Urinary bladder (tissue), 4 donors: Measurements from ENCODE around the gene CTXND1. TPM values are rescaled to one million over a fixed set of nuclear protein-coding genes. Genes with fewer than 3 reads are reported as not detected.

ENCODE experiments used
- DNase-seq: peaks from one replicate; pipeline ENCODE4 v3.0.0-alpha.2; 2015; ENCODE audit errors: extremely low spot score
- H3K27ac ChIP-seq: one replicate; pipeline ENCODE4 v1.5.1; 2013; ENCODE audit warnings: low read depth, mild to moderate bottlenecking, moderate library complexity
- H3K36me3 ChIP-seq: one replicate; pipeline ENCODE4 v1.6.1; 2013; ENCODE audit warnings: mild to moderate bottlenecking, moderate library complexity; ENCODE audit not compliant: insufficient read depth
- H3K4me1 ChIP-seq: one replicate; pipeline ENCODE4 v1.6.1; 2013; ENCODE audit warnings: mild to moderate bottlenecking, moderate library complexity; ENCODE audit not compliant: insufficient read depth
- H3K4me3 ChIP-seq: one replicate; pipeline ENCODE4 v1.5.1; 2013; ENCODE audit warnings: low read depth, low read length
- WGBS: extraction: QIAGEN DNeasy Blood & Tissue Kit; methylation state at CpG from one replicate; pipeline ENCODE4 v1.1.7; 2013; 5-methylcytosine and 5-hydroxymethylcytosine counted together
- polyA plus RNA-seq: library from polyadenylated mRNA; stranded (reverse); fragments of 200-250 nt; gene quantifications from one replicate; pipeline ENCODE4 v1.2.3, GENCODE V29; 2013
- total RNA-seq: library from RNA; depleted of rRNA; stranded (reverse); fragments of >200 nt; gene quantifications from one replicate; pipeline ENCODE4 v1.2.3, GENCODE V29; 2014
- donor health status: healthy with polysubstance abuse.
- donor health status: healthy.

The CTXND1 gene
- total and polyA plus RNA-seq, 2 donors, result 0.42 to 0.79 TPM

- no peak overlapping the region for H3K4me3 ChIP-seq
- no peak for DNase-seq
- no peaks in the 10 kb centered on the region for H3K4me1 ChIP-seq
- 49% methylated on average over 1 of the region's 1 CpG for WGBS
- no peak overlapping the region for H3K27ac ChIP-seq
- H3K36me3 ChIP-seq, result no peaks in the 10 kb centered on the region
These were observed 40.0 kb downstream of the CTXND1 start for GRCh38 chr15:80211976-80212375.

DNA sequence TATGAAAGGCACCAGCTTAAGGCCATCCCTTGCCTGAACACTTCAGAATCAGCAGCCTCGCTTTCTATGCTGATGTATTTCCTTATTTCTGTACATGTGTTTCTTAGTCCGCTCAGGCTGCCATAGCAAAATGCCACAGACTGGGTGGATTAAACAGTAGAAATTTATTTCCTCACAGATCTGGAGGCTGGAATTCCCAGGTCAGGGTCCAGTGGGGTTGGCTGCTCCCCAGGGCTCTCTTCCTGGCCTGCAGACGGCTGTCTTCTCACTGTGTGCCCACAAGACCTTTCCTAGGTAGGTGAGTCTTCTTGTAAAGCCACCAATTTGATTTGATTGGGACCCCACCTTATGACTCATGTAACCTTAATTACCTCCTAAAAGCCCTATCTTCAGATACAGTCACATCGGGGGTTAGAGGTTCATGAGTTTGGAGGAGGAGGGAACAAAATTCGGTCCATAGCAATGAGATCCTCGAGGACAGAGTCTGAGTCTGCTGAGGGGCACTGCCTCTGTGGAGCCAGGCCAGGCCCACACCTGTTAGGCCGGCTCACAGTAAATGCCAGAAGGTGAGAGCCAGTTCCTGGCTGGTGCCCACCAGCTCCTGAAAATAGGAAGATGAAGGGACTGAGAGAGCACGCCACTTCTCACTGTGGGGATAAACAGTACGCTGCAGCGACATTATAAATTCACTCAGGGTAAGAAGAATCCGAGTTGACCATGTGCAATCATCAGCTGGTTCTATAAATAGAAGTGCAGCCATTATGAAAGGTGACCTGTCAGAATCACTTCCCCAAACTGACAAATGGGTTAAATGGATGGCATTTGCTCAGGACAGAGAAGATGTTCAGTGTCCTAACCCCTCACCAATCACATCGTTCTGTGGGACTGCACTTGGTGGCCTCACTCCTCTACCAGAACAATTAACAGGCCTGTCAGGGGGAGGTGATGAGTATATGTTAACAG, 41.1 kb downstream of the CTXND1 start:
- WGBS, result 69% methylated on average over 12 of the region's 12 CpGs
- H3K4me3 ChIP-seq, result no peak overlapping the region

DNA sequence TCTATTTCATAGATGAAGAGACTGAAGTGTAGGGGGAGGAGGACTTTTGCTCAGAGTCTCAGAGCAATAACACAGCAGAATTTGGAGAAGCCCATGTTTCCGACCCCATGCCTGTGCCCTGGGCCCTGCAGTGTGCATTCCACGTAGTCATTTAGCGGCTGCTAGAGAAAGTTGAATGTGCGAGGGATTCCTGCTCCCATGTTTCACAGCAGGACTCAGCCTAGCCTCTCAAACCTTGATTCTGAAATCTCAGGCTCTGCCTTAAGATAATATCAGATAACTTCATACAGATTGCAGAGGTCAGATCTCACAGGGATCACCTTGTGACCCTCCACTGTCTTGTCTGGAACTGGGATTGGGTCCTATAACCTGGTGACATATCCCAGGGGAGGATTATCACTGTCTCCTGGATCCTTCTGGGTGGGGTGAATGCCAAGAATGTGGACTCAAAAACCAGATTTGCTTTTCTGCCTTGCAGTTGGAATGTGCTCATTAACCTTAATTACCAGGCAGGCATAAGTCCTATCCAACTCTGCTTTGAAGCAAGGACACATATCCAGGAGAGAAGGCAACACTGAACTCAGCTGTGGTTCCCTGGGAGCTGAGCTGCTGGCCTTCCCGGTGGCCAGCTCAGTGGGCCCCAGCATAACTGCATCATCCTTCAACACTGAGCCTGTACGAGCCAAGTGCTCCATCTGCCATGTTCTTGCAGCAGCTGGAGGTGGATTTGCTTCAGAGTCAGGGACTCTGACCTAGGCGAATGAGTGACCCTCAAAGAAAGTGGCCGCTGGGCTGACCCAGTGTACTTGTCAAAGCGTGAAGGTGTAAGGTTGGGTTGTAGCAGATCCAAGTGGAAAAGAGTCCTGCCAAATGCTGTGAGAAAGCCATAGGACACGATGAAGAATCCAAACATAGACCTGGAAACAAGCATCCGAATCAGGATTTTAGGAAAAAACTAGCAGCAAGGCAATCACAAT, 43.0 kb downstream of the CTXND1 start:
- H3K36me3 ChIP-seq, result no peaks in the 10 kb centered on the region
- no peak overlapping the region for H3K27ac ChIP-seq
- 83% methylated on average over 11 of the region's 11 CpGs for WGBS
- no peak overlapping the region for H3K4me3 ChIP-seq
- no peaks in the 10 kb centered on the region for H3K4me1 ChIP-seq
- DNase-seq, result no peak

More for the DNA sequence above, 41.1 kb downstream of the CTXND1 start:
- Histone ChIP-seq H3K36me3 (no peaks in the 10 kb centered on the region), H3K27ac (no peak overlapping the region), H3K4me1 (no peaks in the 10 kb centered on the region)
- DNase-seq, result no peak

DNA sequence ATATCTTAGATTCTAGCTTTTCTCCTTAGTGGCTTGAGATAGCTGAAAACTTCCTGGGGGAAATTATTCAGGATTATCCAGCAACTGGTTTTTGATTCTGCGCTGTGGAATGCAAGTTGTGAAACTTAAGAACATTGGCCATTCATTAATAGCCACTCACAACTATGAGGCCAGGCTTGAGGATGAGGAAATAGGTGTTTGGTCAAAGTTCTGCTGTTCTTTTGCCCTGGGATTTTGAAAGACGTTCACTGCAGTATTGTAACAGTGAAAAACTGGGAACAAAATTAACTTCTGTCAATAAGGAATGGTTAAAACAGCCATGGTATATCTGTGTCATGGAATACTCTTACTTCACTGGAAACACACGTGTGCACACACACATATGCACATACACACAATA, 44.1 kb downstream of the CTXND1 start:
- H3K36me3 ChIP-seq, result no peaks in the 10 kb centered on the region
- no peak for DNase-seq
- no peak overlapping the region for H3K27ac ChIP-seq
- 66% methylated on average over 3 of the region's 3 CpGs for WGBS
- H3K4me1 ChIP-seq, result no peaks in the 10 kb centered on the region
- no peak overlapping the region for H3K4me3 ChIP-seq

DNA sequence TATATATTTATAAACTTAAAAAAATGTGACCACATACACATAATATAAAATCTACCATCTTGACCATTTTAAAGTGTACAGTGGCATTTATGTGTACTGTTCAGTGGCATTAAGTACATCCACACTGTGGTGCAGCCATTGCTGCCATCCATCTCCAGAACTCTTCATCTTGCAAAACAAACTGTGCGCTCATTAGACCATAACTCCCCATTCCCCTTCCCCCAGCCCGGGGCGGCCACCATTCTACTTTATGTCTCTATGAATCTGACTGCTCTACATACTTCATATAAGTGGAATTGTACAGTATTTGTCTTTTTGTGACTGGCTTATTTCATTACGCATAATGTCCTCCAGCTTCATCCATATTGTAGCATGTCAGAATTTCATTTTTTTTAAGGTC, 47.8 kb downstream of the CTXND1 start:
- H3K4me1 ChIP-seq, result no peaks in the 10 kb centered on the region
- H3K4me3 ChIP-seq, result no peak overlapping the region
- no peak for DNase-seq
- no peaks in the 10 kb centered on the region for H3K36me3 ChIP-seq
- H3K27ac ChIP-seq, result no peak overlapping the region
- WGBS, result 95% methylated on average over 4 of the region's 4 CpGs

- WGBS, result 79% methylated on average over 10 of the region's 10 CpGs
- H3K4me3 ChIP-seq, result no peak overlapping the region
- DNase-seq, result no peak
- no peak overlapping the region for H3K27ac ChIP-seq
- H3K36me3 ChIP-seq, result no peaks in the 10 kb centered on the region
- H3K4me1 ChIP-seq, result no peaks in the 10 kb centered on the region
These were observed 48.6 kb downstream of the CTXND1 start for GRCh38 chr15:80203361-80203885.

- no peaks in the 10 kb centered on the region for H3K36me3 ChIP-seq
- no peaks in the 10 kb centered on the region for H3K4me1 ChIP-seq
- no peak overlapping the region for H3K27ac ChIP-seq
- WGBS, result 52% methylated on average over 9 of the region's 9 CpGs
- no peak overlapping the region for H3K4me3 ChIP-seq
- DNase-seq, result no peak
These were observed 49.2 kb downstream of the CTXND1 start for GRCh38 chr15:80202641-80203360.

DNA sequence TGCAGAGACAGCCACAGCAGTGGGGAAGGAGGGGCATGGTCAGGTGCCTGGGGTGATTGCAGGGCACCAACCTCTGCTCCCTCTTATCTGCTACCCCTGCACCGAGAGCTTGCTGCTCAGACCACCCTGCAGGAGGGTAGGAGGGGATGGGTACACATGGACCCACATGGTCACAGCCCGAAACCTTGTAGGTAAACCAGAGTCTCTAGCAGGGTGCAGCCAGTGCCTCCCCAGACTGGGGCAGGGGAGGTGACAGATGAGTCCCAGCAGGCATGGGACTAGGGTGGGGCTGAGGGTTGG, 50.0 kb downstream of the CTXND1 start:
- Histone ChIP-seq H3K4me1 (no peaks in the 10 kb centered on the region), H3K4me3 (no peak overlapping the region), H3K36me3 (no peaks in the 10 kb centered on the region), H3K27ac (no peak overlapping the region)
- DNase-seq, result no peak
- WGBS, result 78% methylated on average over 2 of the region's 2 CpGs

GRCh38 chr15:80201256-80202015, 50.6 kb downstream of the CTXND1 start:
- no peak for DNase-seq
- Histone ChIP-seq H3K27ac (no peak overlapping the region), H3K4me3 (no peak overlapping the region), H3K36me3 (no peaks in the 10 kb centered on the region), H3K4me1 (no peaks in the 10 kb centered on the region)
- WGBS, result 88% methylated on average over 26 of the region's 26 CpGs

DNA sequence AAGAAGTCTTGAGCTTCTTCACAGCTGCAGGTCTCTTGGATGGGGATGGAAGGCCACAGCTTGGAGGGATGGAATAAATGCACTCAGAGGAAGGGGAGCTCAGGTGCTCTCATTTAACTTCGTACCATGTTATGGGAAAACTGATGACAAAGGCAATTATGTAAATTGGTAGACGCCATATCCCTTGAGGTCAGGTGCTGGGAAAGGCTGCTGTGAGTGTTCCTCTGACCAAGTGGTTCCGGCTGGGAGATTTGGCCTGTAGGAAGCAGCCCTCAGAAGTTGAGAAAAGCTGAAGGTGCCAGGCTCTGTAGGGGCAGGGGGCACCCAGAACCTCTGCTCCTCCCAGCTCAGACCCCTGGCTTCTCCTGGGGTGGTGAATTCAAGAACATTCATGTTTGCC, 52.1 kb downstream of the CTXND1 start:
- H3K36me3 ChIP-seq, result no peaks in the 10 kb centered on the region
- no peaks in the 10 kb centered on the region for H3K4me1 ChIP-seq
- no peak overlapping the region for H3K4me3 ChIP-seq
- WGBS, result 84% methylated on average over 3 of the region's 3 CpGs
- H3K27ac ChIP-seq, result no peak overlapping the region
- DNase-seq, result no peak

- Histone ChIP-seq H3K4me1 (no peaks in the 10 kb centered on the region), H3K4me3 (no peak overlapping the region), H3K36me3 (no peaks in the 10 kb centered on the region), H3K27ac (no peak overlapping the region)
- WGBS, result 46% methylated on average over 2 of the region's 2 CpGs
- DNase-seq, result no peak
These were observed 52.6 kb downstream of the CTXND1 start for GRCh38 chr15:80199366-80199765.

DNA sequence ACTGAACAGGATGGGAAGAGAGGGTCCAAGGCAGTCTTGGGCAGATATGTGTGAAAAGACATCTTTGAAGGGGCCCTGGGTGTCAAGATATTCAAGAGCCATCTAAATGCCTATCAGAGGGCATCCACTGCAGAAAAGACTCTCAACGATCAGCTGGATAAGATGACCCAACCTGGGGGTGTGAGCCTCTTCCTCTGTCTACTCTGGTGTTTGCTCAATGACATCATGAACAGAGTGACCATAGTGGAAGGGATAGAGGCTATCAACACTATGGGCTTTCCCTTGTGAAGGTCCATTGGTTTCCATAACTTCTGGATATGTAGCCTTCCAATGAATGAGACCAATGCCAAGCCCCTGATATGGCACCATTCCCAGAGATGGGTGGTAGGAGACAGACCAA, 57.1 kb downstream of the CTXND1 start:
- Histone ChIP-seq H3K4me1 (no peaks in the 10 kb centered on the region), H3K36me3 (no peaks in the 10 kb centered on the region), H3K4me3 (no peak overlapping the region), H3K27ac (no peak overlapping the region)
- WGBS, result 80% methylated on average over 1 of the region's 1 CpG
- no peak for DNase-seq
